G401.6 (cell line): ENCODE results near the gene TMBIM1.

ENCODE experiments used
- FAIRE-seq: peaks from 2 replicates; lab custom pipeline; 2012; peaks lifted over from hg19 to GRCh38; lab: Jason Lieb, UNC

Gene TMBIM1

GRCh38 chr2:218272531-218273212 is 19.6 kb downstream of the TMBIM1 start:
- FAIRE-seq, result peak; percentile 76

- no peak for FAIRE-seq
These were observed 20.3 kb downstream of the TMBIM1 start for GRCh38 chr2:218271865-218272530.

- no peak for FAIRE-seq
These were observed 20.9 kb downstream of the TMBIM1 start for GRCh38 chr2:218271487-218271797.

GRCh38 chr2:218270721-218271486 is 21.4 kb downstream of the TMBIM1 start:
- FAIRE-seq, result no peak

- FAIRE-seq, result peak; percentile 99
These were observed 22.2 kb downstream of the TMBIM1 start, which contains the start of the genes AAMP and PNKD for GRCh38 chr2:218269900-218270720. TSS of gene AAMP (minus strand) at chr2:218270137. CDS start at chr2:218270086, 51 bp downstream. TSS of gene PNKD (plus strand) at chr2:218270519. CDS start at chr2:218270536, 17 bp downstream.

GRCh38 chr2:218267259-218267658 is 25.0 kb downstream of the TMBIM1 start:
- FAIRE-seq, result no peak

- no peak for FAIRE-seq
These were observed 25.9 kb downstream of the TMBIM1 start for GRCh38 chr2:218266316-218266979.

- no peak for FAIRE-seq
These were observed 26.7 kb downstream of the TMBIM1 start for GRCh38 chr2:218265626-218266025.

- no peak for FAIRE-seq
These were observed 27.3 kb downstream of the TMBIM1 start for GRCh38 chr2:218264773-218265561.

GRCh38 chr2:218263817-218264641 is 28.3 kb downstream of the TMBIM1 start:
- no peak for FAIRE-seq

GRCh38 chr2:218262631-218263586 is 29.4 kb downstream of the TMBIM1 start:
- no peak for FAIRE-seq

- FAIRE-seq, result no peak
These were observed 30.1 kb downstream of the TMBIM1 start for GRCh38 chr2:218262237-218262600.

GRCh38 chr2:218261423-218262236 is 30.7 kb downstream of the TMBIM1 start:
- FAIRE-seq, result no peak

GRCh38 chr2:218260742-218261422 is 31.4 kb downstream of the TMBIM1 start, which contains the start of gene GPBAR1:
TSS of gene GPBAR1 (plus strand) at chr2:218261015. CDS start at chr2:218262725, 1,710 bp downstream.
- no peak for FAIRE-seq

GRCh38 chr2:218260166-218260565 is 32.1 kb downstream of the TMBIM1 start:
- FAIRE-seq, result no peak

- no peak for FAIRE-seq
These were observed 33.0 kb downstream of the TMBIM1 start for GRCh38 chr2:218259099-218259961.
